Body of pancreas (tissue), 4 donors: Measurements from ENCODE around the gene ARHGAP24.

Experiments
- POLR2A ChIP-seq, 3 donors: fragments of 450-650 bp; IDR thresholded peaks; one replicate each; pipeline ENCODE4 v1.6.1; 2016; ENCODE audit warnings: antibody characterized with exemption in 3 of 3, mild to moderate bottlenecking in 2 of 3
- TF ChIP-seq, protein P1 (sequence below), 7 experiments: fragments of 450-650 bp in 4 of 7; fragments of 200-600 bp in 3 of 7; sonication (generic) in 3 of 7; IDR thresholded peaks; one replicate each; pipeline ENCODE4 v1.5.1; 2016 to 2019; ENCODE audit warnings: antibody characterized with exemption in 7 of 7

DNA sequence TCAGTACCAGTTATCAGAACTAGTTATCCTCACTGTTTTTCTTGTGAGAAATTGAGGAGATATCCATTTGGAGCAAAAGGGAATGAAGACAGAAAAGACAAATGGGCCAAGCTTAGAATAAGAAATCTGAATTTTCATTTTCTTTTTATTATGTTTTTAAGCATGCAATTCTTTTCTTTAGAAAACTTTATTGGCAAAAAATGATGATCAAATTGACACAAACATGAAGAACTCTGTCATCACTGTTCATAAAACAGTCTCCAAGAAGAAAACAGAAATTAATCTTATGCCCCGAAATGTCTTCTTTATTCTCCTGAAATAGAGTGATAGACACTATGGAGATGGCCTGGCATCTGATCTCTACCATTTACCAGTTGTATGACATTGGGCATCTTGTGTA, 139.0 kb downstream of the ARHGAP24 start:
- no peak for TF ChIP-seq POLR2A (IDR thresholded peaks at IDR 0.05)
- TF ChIP-seq, protein P1, sequence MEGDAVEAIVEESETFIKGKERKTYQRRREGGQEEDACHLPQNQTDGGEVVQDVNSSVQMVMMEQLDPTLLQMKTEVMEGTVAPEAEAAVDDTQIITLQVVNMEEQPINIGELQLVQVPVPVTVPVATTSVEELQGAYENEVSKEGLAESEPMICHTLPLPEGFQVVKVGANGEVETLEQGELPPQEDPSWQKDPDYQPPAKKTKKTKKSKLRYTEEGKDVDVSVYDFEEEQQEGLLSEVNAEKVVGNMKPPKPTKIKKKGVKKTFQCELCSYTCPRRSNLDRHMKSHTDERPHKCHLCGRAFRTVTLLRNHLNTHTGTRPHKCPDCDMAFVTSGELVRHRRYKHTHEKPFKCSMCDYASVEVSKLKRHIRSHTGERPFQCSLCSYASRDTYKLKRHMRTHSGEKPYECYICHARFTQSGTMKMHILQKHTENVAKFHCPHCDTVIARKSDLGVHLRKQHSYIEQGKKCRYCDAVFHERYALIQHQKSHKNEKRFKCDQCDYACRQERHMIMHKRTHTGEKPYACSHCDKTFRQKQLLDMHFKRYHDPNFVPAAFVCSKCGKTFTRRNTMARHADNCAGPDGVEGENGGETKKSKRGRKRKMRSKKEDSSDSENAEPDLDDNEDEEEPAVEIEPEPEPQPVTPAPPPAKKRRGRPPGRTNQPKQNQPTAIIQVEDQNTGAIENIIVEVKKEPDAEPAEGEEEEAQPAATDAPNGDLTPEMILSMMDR (IDR thresholded peaks at IDR 0.05) = no peak
